ENCODE results near the gene HYPK. TPM values are rescaled to one million over a fixed set of nuclear protein-coding genes. Genes with fewer than 3 reads are reported as not detected.

HYPK gene
- total RNA-seq, 1 donor from 2014 or later, result 4.0 TPM

DNA sequence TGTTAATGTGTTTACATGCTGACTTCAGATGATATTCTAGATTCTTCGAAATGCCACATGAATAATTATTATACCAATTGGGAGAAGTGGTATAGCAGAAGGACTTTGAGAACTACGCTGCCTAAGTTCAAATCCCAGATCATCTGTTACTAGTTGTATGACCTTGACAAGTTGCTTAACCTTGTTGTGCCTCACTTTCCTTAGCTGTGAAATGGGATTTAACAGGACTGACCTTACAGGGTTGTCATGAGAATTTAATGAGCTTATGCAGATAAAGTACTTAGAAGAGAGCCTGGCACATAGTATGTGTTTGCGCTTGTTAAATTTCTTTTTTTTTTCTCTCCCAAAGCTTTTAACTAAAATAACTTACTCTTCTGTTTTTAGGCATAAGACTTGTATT lies 50.9 kb downstream of the HYPK start:
- DNase-seq (ENCODE audit: low read depth), result no peak

DNA sequence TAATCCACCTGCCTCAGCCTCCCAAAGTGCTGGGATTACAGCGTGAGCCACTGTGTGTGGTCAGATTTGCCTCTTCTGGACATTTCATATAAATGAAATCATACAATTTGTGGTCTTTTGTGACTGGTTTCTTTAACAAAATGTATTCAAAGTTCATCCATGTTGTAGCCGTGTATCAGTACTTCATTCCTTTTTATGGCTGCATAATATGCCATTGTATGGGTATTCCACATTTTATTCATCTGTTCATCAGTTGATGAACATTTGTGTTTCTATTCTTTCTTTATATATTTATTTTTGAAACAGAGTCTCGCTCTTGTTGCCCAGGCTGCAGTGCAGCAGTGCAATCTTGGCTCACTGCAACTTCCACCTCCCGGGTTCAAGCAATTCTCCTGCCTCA lies 52.2 kb downstream of the HYPK start:
- DNase-seq (ENCODE audit: low read depth), result no peak

Other genes with a start within 250 kb of the HYPK start
- gene PPIP5K1, start 210.4 kb upstream of the HYPK start, total RNA-seq, result 9.6 and 43.3 TPM in 2 replicates
- 0.10 and 1.9 TPM in 2 replicates for gene CKMT1B, start 206.6 kb upstream of the HYPK start, total RNA-seq
- 0.05 TPM in 1 of 2 replicates, not detected in the other for gene STRC, start 181.8 kb upstream of the HYPK start, total RNA-seq
- 0.52 and 0.60 TPM in 2 replicates for gene CATSPER2, start 151.8 kb upstream of the HYPK start, total RNA-seq
- 0.35 TPM in 1 of 2 replicates, not detected in the other for gene CKMT1A, start 106.7 kb upstream of the HYPK start, total RNA-seq
- gene PDIA3, start 54.2 kb upstream of the HYPK start, total RNA-seq, result 129 and 275 TPM in 2 replicates
- gene ELL3, start 23.6 kb upstream of the HYPK start, total RNA-seq, result 5.9 and 11.6 TPM in 2 replicates
- gene SERF2, start 8.3 kb upstream of the HYPK start, total RNA-seq, result 765 and 780 TPM in 2 replicates
- gene SERINC4, start 379 bp upstream of the HYPK start, total RNA-seq, result 0.05 TPM in 1 of 2 replicates, not detected in the other
- 34.7 and 54.1 TPM in 2 replicates for gene MFAP1, start 24.1 kb downstream of the HYPK start, total RNA-seq
- gene WDR76, start 26.4 kb downstream of the HYPK start, total RNA-seq, result 3.8 and 17.0 TPM in 2 replicates

All from renal cortical epithelial cell (primary cell).